B cell (primary cell): ENCODE results near the gene LEMD2. TPM values are rescaled to one million over a fixed set of nuclear protein-coding genes. Genes with fewer than 3 reads are reported as not detected.

Experiments used
- ATAC-seq: fragments of 200-7000 bp; cut with Tn5 transposase; one replicate; pipeline ENCODE4 v1.10.0; 2021; ENCODE audit warnings: low read depth, mild to moderate bottlenecking, moderate number of reproducible peaks, moderate library complexity
- CTCF ChIA-PET: fragments of 350-600 bp; sonication (Branson Sonifier 250); formaldehyde crosslinking; loops from one replicate; lab custom pipeline; 2021; ENCODE audit warnings: antibody characterized with exemption, inconsistent platforms; lab: Charles Lee
- POLR2A ChIA-PET: fragments of 350-600 bp; sonication (Branson Sonifier 250); formaldehyde crosslinking; loops from one replicate; lab custom pipeline; 2021; ENCODE audit warnings: antibody characterized with exemption; lab: Charles Lee
- DNase-seq: peaks from one replicate; pipeline ENCODE4 v3.0.0; 2013
- H2AFZ ChIP-seq: 2 replicates; pipeline ENCODE4 v1.6.1; 2012; ENCODE audit warnings: mild to moderate bottlenecking, low read depth, low read length; ENCODE audit not compliant: insufficient read depth, poor library complexity, severe bottlenecking
- H3K27ac ChIP-seq, 2 donors: 1 replicate in 1 of 2; 2 replicates in 1 of 2; pipeline ENCODE4 v1.5.1; 2012 to 2013; ENCODE audit warnings: low read length in 2 of 2, mild to moderate bottlenecking in 2 of 2, moderate library complexity in 1 of 2
- H3K27me3 ChIP-seq, 4 experiments: fragments of 200-600 bp in 1 of 4; sonication (generic) in 1 of 4; replicated peaks in 1 of 4; 1 replicate in 2 of 4; 2 replicates in 2 of 4; pipeline versions ENCODE4 v1.6.1 to v1.7.0; 2013 to 2016; ENCODE audit warnings: low read length in 3 of 4, mild to moderate bottlenecking in 2 of 4, mixed read lengths in 1 of 4, moderate library complexity in 1 of 4; ENCODE audit not compliant: insufficient read depth in 4 of 4, control insufficient read depth in 3 of 4; ENCODE audit errors: control extremely low read depth in 1 of 4
- H3K36me3 ChIP-seq, 2 experiments: replicated peaks in 1 of 2; 1 replicate in 1 of 2; 2 replicates in 1 of 2; pipeline versions ENCODE4 v1.6.1 to v1.7.1; 2013; ENCODE audit warnings: low read length in 1 of 2; ENCODE audit not compliant: insufficient read depth in 2 of 2, control insufficient read depth in 1 of 2; ENCODE audit errors: control extremely low read depth in 1 of 2, extremely low read depth in 1 of 2
- H3K4me1 ChIP-seq, 2 donors: fragments of 200-600 bp in 1 of 2; sonication (generic) in 1 of 2; 1 replicate in 1 of 2; 2 replicates in 1 of 2; pipeline versions ENCODE4 v1.5.1 to v1.6.1; 2013 to 2017; ENCODE audit warnings: low read length in 2 of 2; ENCODE audit not compliant: control insufficient read depth in 2 of 2, insufficient read depth in 2 of 2
- H3K4me2 ChIP-seq: replicated peaks from 2 replicates; pipeline ENCODE3; 2012; ENCODE audit warnings: mild to moderate bottlenecking, low read depth, low read length; ENCODE audit not compliant: poor library complexity, severe bottlenecking
- H3K4me3 ChIP-seq, 5 experiments: fragments of 200-600 bp in 1 of 5; sonication (generic) in 1 of 5; 1 replicate in 3 of 5; 2 replicates in 2 of 5; pipeline versions ENCODE4 v1.5.1 to v1.7.0; 2011 to 2016; ENCODE audit warnings: low read length in 4 of 5, mild to moderate bottlenecking in 4 of 5, low read depth in 2 of 5, control low read depth in 1 of 5, moderate library complexity in 1 of 5; ENCODE audit not compliant: insufficient read depth in 1 of 5; ENCODE audit errors: control extremely low read depth in 1 of 5, extremely low read depth in 1 of 5
- H3K79me2 ChIP-seq: fragments of 200-600 bp; sonication (generic); one replicate; pipeline ENCODE4 v1.6.0; 2016; ENCODE audit warnings: low read length; ENCODE audit not compliant: control insufficient read depth, insufficient read depth
- H3K9ac ChIP-seq: fragments of 200-600 bp; sonication (generic); 2 replicates; pipeline ENCODE4 v1.6.1; 2017; ENCODE audit warnings: mild to moderate bottlenecking, low read length, moderate library complexity
- H3K9me3 ChIP-seq, 3 donors: one replicate each; pipeline versions ENCODE4 v1.6.1 to v1.7.1; 2013; ENCODE audit warnings: low read length in 2 of 3; ENCODE audit not compliant: control insufficient read depth in 2 of 3, insufficient read depth in 1 of 3; ENCODE audit errors: control extremely low read depth in 1 of 3
- H4K20me1 ChIP-seq: 2 replicates; pipeline ENCODE4 v1.6.0; 2012; ENCODE audit warnings: mild to moderate bottlenecking, low read length; ENCODE audit not compliant: insufficient read depth, control insufficient read depth, poor library complexity, severe bottlenecking
- H3K27ac Mint-ChIP-seq: one replicate; pipeline ENCODE4 v1.8.0; 2021; ENCODE audit warnings: mixed read lengths
- H3K27me3 Mint-ChIP-seq: one replicate; pipeline ENCODE4 v1.8.0; 2021; ENCODE audit warnings: mixed read lengths
- H3K4me1 Mint-ChIP-seq: one replicate; pipeline ENCODE4 v1.8.0; 2021; ENCODE audit warnings: mixed read lengths
- H3K4me3 Mint-ChIP-seq: one replicate; pipeline ENCODE4 v1.8.0; 2021; ENCODE audit warnings: mixed read lengths
- H3K9me3 Mint-ChIP-seq: one replicate; pipeline ENCODE4 v1.8.0; 2022; ENCODE audit warnings: mixed read lengths; ENCODE audit not compliant: insufficient read depth
- EZH2 ChIP-seq: IDR thresholded peaks from 2 replicates; pipeline ENCODE4 v1.6.1; 2012; ENCODE audit warnings: borderline replicate concordance, low read depth, mild to moderate bottlenecking, moderate library complexity, low read length; ENCODE audit not compliant: insufficient read depth, poor library complexity, severe bottlenecking
- WGBS: methylation state at CpG from one replicate; pipeline ENCODE4 v1.1.5; 2013; ENCODE audit warnings: missing lambda C conversion rate; ENCODE audit not compliant: insufficient coverage; 5-methylcytosine and 5-hydroxymethylcytosine counted together
- intact Hi-C: fragments of 100-400 bp; cut with micrococcal nuclease; formaldehyde crosslinking; loops from one replicate; pipeline ENCODE4 v1.10.0; 2022
- polyA plus RNA-seq: library from polyadenylated mRNA; depleted of rRNA; stranded (reverse); fragments of >200 nt; gene quantifications from 2 replicates; pipeline ENCODE4 v1.2.3, GENCODE V29; 2012
- total RNA-seq, 2 donors: library from RNA; stranded (reverse); fragments of 120-200 nt in 1 of 2; gene quantifications; 1 replicate in 1 of 2; 2 replicates in 1 of 2; pipeline versions ENCODE4 v1.2.3 to v1.2.4, GENCODE V29; 2013 to 2022
- TF ChIP-seq, protein P1 (sequence below): fragments of 200-600 bp; IDR thresholded peaks from one replicate; pipeline ENCODE4 v1.8.0; 2022; ENCODE audit warnings: antibody characterized with exemption, mild to moderate bottlenecking

Gene LEMD2
- total and polyA plus RNA-seq, 2 donors (not counting 1 experiment from before 2014, with no cell fraction given): 58.7 to 113 TPM

DNA sequence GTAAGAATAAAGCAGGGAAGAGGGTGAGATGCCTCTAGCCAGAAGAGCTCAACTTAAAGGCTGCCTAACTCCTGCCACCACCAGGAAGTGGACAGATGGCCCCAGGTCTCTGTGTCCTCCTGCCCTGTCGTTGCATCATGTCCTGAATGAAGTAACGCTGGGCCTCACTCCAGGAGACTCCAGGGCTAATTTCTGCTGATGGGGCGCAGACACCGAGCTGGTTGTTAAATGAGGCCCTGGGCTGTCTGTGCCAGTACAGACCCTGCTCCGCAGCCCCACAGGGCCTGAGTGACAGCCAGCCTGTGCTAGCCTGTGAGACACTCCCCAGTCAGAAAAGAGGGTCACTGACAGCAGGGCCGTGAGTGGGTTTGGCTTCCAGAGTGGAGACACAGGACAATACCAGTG is 48.7 kb downstream of the LEMD2 start:
- Histone ChIP-seq H3K4me3 (no peak overlapping the region), H3K9me3 (no peaks in the 10 kb centered on the region), H2AFZ (no peak overlapping the region), H3K27me3 (peaks cover 0 to 6% (median 0%) of the 10 kb centered on the region in 4 experiments), H3K27ac (no peak overlapping the region), H3K36me3 (no peaks in the 10 kb centered on the region), H3K9ac (no peak overlapping the region), H3K79me2 (no peaks in the 10 kb centered on the region), H3K4me2 (no peak overlapping the region), H4K20me1 (no peaks in the 10 kb centered on the region), H3K4me1 (peaks cover 0 to 3% of the 10 kb centered on the region in 2 donors)
- Mint-ChIP-seq H3K4me3 (no peak overlapping the region), H3K27ac (no peak overlapping the region), H3K4me1 (peaks cover 3% of the 10 kb centered on the region), H3K27me3 (peaks cover 15% of the 10 kb centered on the region), H3K9me3 (no peaks in the 10 kb centered on the region)
- WGBS: 92% methylated on average over 6 of the region's 6 CpGs
- POLR2A ChIA-PET: no interaction called here
- TF ChIP-seq, protein P1, sequence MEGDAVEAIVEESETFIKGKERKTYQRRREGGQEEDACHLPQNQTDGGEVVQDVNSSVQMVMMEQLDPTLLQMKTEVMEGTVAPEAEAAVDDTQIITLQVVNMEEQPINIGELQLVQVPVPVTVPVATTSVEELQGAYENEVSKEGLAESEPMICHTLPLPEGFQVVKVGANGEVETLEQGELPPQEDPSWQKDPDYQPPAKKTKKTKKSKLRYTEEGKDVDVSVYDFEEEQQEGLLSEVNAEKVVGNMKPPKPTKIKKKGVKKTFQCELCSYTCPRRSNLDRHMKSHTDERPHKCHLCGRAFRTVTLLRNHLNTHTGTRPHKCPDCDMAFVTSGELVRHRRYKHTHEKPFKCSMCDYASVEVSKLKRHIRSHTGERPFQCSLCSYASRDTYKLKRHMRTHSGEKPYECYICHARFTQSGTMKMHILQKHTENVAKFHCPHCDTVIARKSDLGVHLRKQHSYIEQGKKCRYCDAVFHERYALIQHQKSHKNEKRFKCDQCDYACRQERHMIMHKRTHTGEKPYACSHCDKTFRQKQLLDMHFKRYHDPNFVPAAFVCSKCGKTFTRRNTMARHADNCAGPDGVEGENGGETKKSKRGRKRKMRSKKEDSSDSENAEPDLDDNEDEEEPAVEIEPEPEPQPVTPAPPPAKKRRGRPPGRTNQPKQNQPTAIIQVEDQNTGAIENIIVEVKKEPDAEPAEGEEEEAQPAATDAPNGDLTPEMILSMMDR: no peak
- no peak for TF ChIP-seq EZH2
- intact Hi-C loops: no loop called here
- DNase-seq: no peak
- no peak for ATAC-seq
- CTCF ChIA-PET: interaction anchor here (1.2 kb wide), 1 partner anchor 14 kb away, joined by 5 read pairs; no protein-coding TSS in a partner anchor

DNA sequence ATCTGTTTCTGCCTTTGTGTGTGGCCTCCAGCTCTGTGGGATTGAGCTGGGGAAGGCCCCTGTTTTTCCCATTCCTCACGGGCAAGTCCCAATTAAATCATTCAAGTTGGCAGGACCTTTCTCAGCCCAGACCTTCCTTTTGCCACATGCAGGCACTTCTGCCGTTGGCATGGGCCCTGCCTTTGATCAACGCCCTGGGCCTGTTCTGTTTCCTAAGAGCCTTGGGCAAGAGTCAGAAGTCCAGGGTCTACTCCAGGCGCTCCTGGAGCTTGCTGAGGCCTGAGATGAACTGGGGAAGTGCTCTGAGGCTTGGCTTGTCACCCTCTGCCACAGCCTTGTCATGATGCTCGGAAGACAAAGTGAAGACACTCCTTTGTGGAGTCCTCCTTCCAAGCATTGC is 49.4 kb downstream of the LEMD2 start:
- ChIA-PET POLR2A (no interaction called here), CTCF (interaction anchor here (0.8 to 1.2 kb wide), 2 partner anchors 13 to 22 kb away, joined by 3 to 5 read pairs; no protein-coding TSS in a partner anchor)
- Histone ChIP-seq H3K4me1 (peaks cover 0 to 3% of the 10 kb centered on the region in 2 donors), H3K9me3 (no peaks in the 10 kb centered on the region), H3K27ac (no peak overlapping the region), H2AFZ (no peak overlapping the region), H3K4me2 (no peak overlapping the region), H3K4me3 (no peak overlapping the region), H3K79me2 (no peaks in the 10 kb centered on the region), H3K36me3 (no peaks in the 10 kb centered on the region), H4K20me1 (no peaks in the 10 kb centered on the region), H3K27me3 (peaks cover 0 to 6% (median 0%) of the 10 kb centered on the region in 4 experiments), H3K9ac (no peak overlapping the region)
- H3K27me3 Mint-ChIP-seq: peaks cover 15% of the 10 kb centered on the region
- TF ChIP-seq, protein P1: no peak
- TF ChIP-seq EZH2: no peak
- H3K4me1 Mint-ChIP-seq: peaks cover 3% of the 10 kb centered on the region
- H3K27ac Mint-ChIP-seq: no peak overlapping the region
- ATAC-seq (no peak), DNase-seq (no peak)
- H3K9me3 Mint-ChIP-seq: no peaks in the 10 kb centered on the region
- intact Hi-C loops: no loop called here
- 81% methylated on average over 5 of the region's 5 CpGs for WGBS
- H3K4me3 Mint-ChIP-seq: no peak overlapping the region
